Measurements from ENCODE around the gene MSH6.

- TF ChIP-seq EZH2phosphoT487 (IDR thresholded peaks at IDR 0.05; ENCODE audit: unreplicated experiment): no peak
- TF ChIP-seq CTCF (conservative IDR thresholded peaks at IDR 0.05; ENCODE audit: low read depth in 2 of 2): no peak
- TF ChIP-seq POLR2AphosphoS5 (IDR thresholded peaks at IDR 0.05; ENCODE audit: low read depth): no peak
- TF ChIP-seq JUNB (IDR thresholded peaks at IDR 0.05; ENCODE audit: unreplicated experiment): no peak
- TF ChIP-seq EZH2 (IDR thresholded peaks at IDR 0.05; ENCODE audit: low read depth, unreplicated experiment): no peak
- TF ChIP-seq REST (IDR thresholded peaks at IDR 0.05; ENCODE audit: unreplicated experiment): no peak
- TF ChIP-seq CREB1 (CRISPR knock-in tag; IDR thresholded peaks at IDR 0.05; ENCODE audit: low read depth): no peak
- no peak for TF ChIP-seq STAT1 (IDR thresholded peaks at IDR 0.05; ENCODE audit: unreplicated experiment)
Measured at GRCh38 chr2:47769318-47769717, 13.6 kb upstream of the MSH6 start.

Data from GM23338 (cell line).